HUES48 (cell line): ENCODE measurements around the gene AK4.
"Not testable (repeated sequence)": the region's sequence is repeated elsewhere in the genome, so short reads cannot be mapped to it uniquely, and the experiment has no call there.

Experiments used
- H3K27ac ChIP-seq: one replicate; pipeline ENCODE4 v1.7.0; 2013; ENCODE audit warnings: low read depth, low read length, inconsistent platforms
- H3K27me3 ChIP-seq: 2 replicates; pipeline ENCODE4 v1.6.1; 2013; ENCODE audit warnings: mild to moderate bottlenecking, low read length; ENCODE audit not compliant: control insufficient read depth, insufficient read depth
- H3K36me3 ChIP-seq: 2 replicates; pipeline ENCODE4 v1.6.1; 2013; ENCODE audit warnings: low read length; ENCODE audit not compliant: control insufficient read depth, insufficient read depth
- H3K4me1 ChIP-seq: 2 replicates; pipeline ENCODE4 v1.6.1; 2013; ENCODE audit warnings: mild to moderate bottlenecking, low read length; ENCODE audit not compliant: control insufficient read depth, insufficient read depth
- H3K4me3 ChIP-seq: 2 replicates; pipeline ENCODE4 v1.5.1; 2013; ENCODE audit warnings: mild to moderate bottlenecking, low read depth, low read length
- H3K9ac ChIP-seq: 2 replicates; pipeline ENCODE4 v1.6.1; 2013; ENCODE audit warnings: mild to moderate bottlenecking, low read depth, low read length, moderate library complexity
- H3K9me3 ChIP-seq: 2 replicates; pipeline ENCODE4 v1.6.1; 2013; ENCODE audit warnings: low read length; ENCODE audit not compliant: control insufficient read depth, insufficient read depth

AK4 gene

GRCh38 chr1:65232461-65232990, 84.5 kb downstream of the AK4 start:
- no peak overlapping the region for H3K4me3 ChIP-seq
- H3K36me3 ChIP-seq, result no peaks in the 10 kb centered on the region; the same call in 1 of the 2 replicates
- H3K4me1 ChIP-seq, result peaks cover 6% of the 10 kb centered on the region; the same call in 1 of the 2 replicates
- no peaks in the 10 kb centered on the region for H3K27me3 ChIP-seq
- H3K9me3 ChIP-seq, result no peaks in the 10 kb centered on the region
- H3K9ac ChIP-seq, result no peak overlapping the region
- H3K27ac ChIP-seq, result no peak overlapping the region

- Histone ChIP-seq H3K9ac (no peak overlapping the region), H3K27ac (no peak overlapping the region), H3K36me3 (no peaks in the 10 kb centered on the region; the same call in 1 of the 2 replicates), H3K27me3 (no peaks in the 10 kb centered on the region), H3K4me3 (no peak overlapping the region), H3K4me1 (peaks cover 6% of the 10 kb centered on the region; the same call in 1 of the 2 replicates), H3K9me3 (no peaks in the 10 kb centered on the region)
Measured at GRCh38 chr1:65233782-65234181, 85.8 kb downstream of the AK4 start.

- no peak overlapping the region for H3K27ac ChIP-seq
- no peaks in the 10 kb centered on the region for H3K27me3 ChIP-seq
- no peaks in the 10 kb centered on the region for H3K4me1 ChIP-seq
- no peaks in the 10 kb centered on the region for H3K36me3 ChIP-seq
- H3K9ac ChIP-seq, result no peak overlapping the region
- no peaks in the 10 kb centered on the region for H3K9me3 ChIP-seq
- no peak overlapping the region for H3K4me3 ChIP-seq
Measured at GRCh38 chr1:65235867-65236805, 88.1 kb downstream of the AK4 start.

GRCh38 chr1:65237088-65237487, 89.1 kb downstream of the AK4 start:
- not testable (repeated sequence) for H3K9ac ChIP-seq, H3K27ac ChIP-seq, H3K36me3 ChIP-seq, H3K27me3 ChIP-seq, H3K9me3 ChIP-seq, H3K4me1 ChIP-seq, H3K4me3 ChIP-seq

GRCh38 chr1:65237503-65237902, 89.5 kb downstream of the AK4 start:
- no peak overlapping the region for H3K9ac ChIP-seq
- H3K4me1 ChIP-seq, result no peaks in the 10 kb centered on the region
- H3K4me3 ChIP-seq, result no peak overlapping the region
- H3K27ac ChIP-seq, result no peak overlapping the region
- H3K36me3 ChIP-seq, result no peaks in the 10 kb centered on the region
- no peaks in the 10 kb centered on the region for H3K9me3 ChIP-seq
- H3K27me3 ChIP-seq, result no peaks in the 10 kb centered on the region

DNA sequence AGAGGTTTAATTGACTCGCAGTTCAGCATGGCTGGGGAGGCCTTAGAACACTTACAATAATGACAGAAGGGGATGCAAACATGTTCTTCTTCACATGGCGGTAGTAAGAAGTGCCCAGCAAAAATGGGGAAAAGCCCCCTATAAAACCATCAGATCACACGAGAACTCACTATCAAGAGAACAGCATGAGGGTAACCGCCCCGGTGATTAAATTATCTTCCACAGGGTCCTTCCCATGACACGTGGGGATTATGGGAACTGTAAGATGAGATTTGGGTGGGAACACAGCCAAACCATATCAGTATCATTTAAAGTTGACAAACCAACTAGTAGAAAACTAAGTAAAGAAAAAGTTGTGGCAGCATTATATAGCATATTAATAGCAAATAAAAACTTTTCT, 90.0 kb downstream of the AK4 start:
- no peaks in the 10 kb centered on the region for H3K27me3 ChIP-seq
- no peaks in the 10 kb centered on the region for H3K36me3 ChIP-seq
- H3K27ac ChIP-seq, result no peak overlapping the region
- H3K4me1 ChIP-seq, result no peaks in the 10 kb centered on the region
- no peak overlapping the region for H3K4me3 ChIP-seq
- H3K9me3 ChIP-seq, result no peaks in the 10 kb centered on the region
- no peak overlapping the region for H3K9ac ChIP-seq

DNA sequence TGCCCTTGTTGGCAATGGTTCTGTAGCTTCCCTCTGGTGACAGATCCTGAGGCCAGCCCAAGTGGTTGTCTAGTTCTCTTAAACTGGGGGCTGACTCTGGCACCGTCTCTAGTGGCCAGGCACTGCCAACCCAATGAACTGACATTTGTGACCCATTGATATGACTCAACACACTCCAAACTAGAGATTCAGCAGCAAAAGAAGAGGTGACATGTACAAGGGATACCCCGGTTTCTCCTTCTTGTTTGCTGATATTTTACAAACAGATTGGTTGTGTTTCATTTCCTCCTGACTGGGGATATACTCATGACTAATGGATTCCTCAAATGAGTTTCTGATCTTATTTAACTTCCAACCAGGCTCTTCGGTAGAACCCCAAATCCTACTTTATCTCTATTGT, 95.5 kb downstream of the AK4 start:
- H3K4me1 ChIP-seq, result no peaks in the 10 kb centered on the region
- H3K9me3 ChIP-seq, result no peaks in the 10 kb centered on the region
- no peak overlapping the region for H3K27ac ChIP-seq
- H3K9ac ChIP-seq, result no peak overlapping the region
- no peaks in the 10 kb centered on the region for H3K36me3 ChIP-seq
- H3K27me3 ChIP-seq, result no peaks in the 10 kb centered on the region
- no peak overlapping the region for H3K4me3 ChIP-seq

- Histone ChIP-seq H3K4me3 (no peak overlapping the region), H3K27ac (no peak overlapping the region), H3K9ac (no peak overlapping the region), H3K27me3 (no peaks in the 10 kb centered on the region), H3K36me3 (no peaks in the 10 kb centered on the region), H3K4me1 (no peaks in the 10 kb centered on the region), H3K9me3 (no peaks in the 10 kb centered on the region)
Measured at GRCh38 chr1:65245295-65245694, 97.3 kb downstream of the AK4 start.

DNA sequence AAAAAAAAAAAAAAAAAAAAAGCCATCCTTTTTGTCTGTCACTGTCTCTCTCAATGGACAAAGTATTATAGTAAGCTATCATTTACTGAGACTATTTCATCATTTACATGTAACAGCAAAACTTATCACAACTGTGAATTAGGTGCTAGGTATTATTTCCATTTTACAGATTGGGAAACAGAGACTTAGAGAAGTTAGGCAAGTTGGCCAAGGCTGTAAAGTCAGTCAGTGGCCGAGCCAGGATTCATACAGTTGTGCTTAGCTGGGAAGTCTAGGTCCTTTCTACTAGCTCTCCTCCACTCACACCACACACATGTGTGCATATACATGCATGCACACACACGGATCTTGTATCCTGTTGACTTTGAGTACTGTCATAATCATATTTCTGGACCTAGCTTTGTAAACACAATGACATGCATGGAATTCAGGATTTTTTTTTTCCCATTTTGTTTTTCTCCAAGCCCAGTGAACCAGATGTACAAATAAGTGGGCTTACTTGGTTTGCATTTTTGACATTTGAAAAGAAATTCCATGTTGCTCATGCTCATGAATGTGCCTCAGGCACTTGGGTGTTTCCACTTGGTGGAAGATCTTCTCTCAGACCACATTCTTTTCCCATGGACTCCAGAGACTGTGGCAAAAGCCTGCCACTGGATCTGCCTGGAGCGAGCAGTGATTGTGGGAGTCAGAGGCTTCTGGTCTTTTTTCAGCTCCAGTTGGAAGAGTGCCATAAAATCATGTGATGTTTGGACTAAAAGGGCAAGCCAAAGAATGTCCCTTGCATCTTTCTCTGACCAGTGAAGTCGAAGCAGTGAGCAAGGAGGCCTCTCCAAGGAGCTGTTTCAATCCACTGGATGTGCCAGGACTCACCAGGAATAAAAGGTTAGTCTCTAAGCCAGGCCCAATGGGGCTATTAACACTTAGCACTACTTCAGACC, 99.7 kb downstream of the AK4 start:
- Histone ChIP-seq H3K27ac (no peak overlapping the region), H3K36me3 (no peaks in the 10 kb centered on the region), H3K4me1 (no peaks in the 10 kb centered on the region), H3K9ac (no peak overlapping the region), H3K9me3 (no peaks in the 10 kb centered on the region), H3K4me3 (no peak overlapping the region), H3K27me3 (0 out of 2 replicates have a peak, but pooled peaks cover under 1% of the 10 kb centered on the region)

- peaks cover 27% of the 10 kb centered on the region for H3K27me3 ChIP-seq
- no peaks in the 10 kb centered on the region for H3K36me3 ChIP-seq
- H3K9me3 ChIP-seq, result no peaks in the 10 kb centered on the region
- peaks cover 10% of the 10 kb centered on the region for H3K4me1 ChIP-seq
- no peak overlapping the region for H3K27ac ChIP-seq
- H3K9ac ChIP-seq, result no peak overlapping the region
- no peak overlapping the region for H3K4me3 ChIP-seq
Measured at GRCh38 chr1:65250826-65251225, 102.8 kb downstream of the AK4 start.
